HG02884 (cell line): ENCODE data around the gene CDC37.
A peak's percentile ranks its signal among the peaks of the same experiment; 100 is the strongest.
"Not testable (repeated sequence)": the region's sequence is repeated elsewhere in the genome, so short reads cannot be mapped to it uniquely, and the experiment has no call there.

Experiments used
- ATAC-seq: cut with Tn5 transposase; IDR thresholded peaks from one replicate; pipeline ENCODE4 v1.9.1; 2021; ENCODE audit warnings: mild to moderate bottlenecking, moderate library complexity; ENCODE audit not compliant: unreplicated experiment

Gene CDC37

DNA sequence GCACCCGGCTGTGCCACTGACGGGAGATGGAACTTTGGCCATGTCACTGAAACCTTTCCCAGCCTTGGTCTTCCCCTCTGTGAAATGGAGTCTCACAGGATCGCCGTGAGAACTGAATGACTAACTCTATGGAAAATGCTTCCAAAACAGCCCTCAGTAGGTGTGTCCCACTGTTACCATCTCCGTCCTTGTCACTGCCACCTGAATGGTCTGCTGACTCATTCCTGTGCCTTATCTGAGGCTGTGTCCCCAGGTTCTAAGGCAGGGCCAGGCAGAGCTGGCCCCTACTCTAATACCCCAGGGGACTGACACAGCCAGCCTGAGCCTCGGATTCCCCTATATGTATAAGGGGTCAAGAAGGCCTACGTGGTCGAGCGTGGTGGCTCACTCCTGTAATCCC is 4.5 kb downstream of the CDC37 start:
- ATAC-seq: no peak

DNA sequence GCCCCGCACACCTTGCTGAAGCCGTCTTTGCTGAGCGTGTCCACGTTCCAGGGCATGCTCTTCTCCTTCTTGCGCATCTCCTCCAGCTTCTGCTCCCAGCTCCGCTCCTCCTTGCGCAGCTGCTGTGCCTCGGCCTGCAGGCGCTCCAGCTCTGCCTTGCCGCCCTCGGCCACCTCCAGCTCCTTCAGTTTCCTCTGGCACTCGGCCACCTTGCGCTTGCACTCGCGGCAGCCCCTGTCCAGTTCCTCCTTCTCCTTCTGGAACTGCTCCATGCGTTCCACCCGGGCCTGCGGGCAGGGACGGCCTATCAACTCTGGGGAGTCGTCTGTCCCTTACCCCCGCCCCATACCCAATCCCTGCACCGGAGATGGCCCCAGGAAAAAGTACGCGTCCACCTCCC is 7.4 kb downstream of the CDC37 start:
- no peak for ATAC-seq

DNA sequence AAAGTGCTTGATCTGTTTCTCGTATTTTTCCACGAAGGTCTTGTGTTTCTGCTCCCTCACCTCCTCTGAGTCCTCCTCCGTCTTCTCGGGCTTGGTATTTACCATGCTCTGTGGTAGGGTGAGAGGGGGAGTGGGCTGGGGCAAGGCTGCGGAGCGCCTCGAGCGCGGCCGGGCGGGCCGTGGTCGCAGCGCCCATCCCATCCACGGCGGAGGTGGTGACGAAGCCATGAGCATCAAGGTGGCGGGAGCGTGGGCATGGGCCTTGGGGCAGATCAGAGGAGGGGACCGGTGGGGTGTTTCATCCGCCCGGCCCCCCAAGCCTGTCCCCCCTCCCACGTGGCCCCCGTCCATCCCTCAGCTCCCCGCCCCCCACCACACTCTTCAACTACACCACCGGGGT is 7.9 kb downstream of the CDC37 start:
- no peak for ATAC-seq

DNA sequence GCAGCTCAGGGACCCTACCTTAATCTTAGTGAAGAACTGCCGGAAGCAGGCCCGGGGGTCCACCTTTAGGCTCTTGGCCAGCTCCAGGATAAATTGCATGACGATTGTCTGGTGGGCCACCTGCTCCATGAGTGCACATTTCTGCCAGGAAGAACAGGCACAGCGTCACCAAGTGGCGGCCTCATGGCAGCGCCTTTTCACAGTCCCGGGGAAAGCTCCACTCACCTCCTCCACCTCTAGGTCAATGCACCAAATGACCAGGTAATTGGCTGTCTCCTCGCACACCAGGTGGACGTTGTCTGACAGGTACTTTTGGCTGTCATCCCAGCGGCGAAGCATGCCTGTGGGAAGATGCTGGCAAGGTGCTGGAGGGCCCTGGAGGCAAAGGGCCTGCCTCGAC is 8.3 kb downstream of the CDC37 start:
- ATAC-seq: no peak

DNA sequence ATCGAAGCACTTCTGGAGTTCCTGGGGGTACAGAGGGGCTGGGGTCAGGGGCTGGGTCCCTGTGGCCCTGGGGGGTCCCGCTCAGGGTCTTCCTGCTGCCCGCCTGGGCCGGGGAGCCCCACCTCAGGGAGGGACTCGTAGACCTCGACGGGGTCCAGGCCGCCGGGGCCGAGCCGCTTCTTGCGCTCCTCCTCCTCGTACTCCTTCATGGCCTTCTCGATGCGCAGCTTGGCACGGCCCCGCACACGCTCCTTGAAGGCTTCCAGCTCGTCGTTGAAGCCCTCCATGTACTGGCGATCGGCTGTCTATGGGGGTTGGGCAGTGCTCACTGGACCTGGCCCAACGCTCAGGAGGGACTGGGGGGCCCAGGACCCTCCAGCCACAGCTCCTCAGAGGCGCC is 10.2 kb downstream of the CDC37 start:
- ATAC-seq: no peak

DNA sequence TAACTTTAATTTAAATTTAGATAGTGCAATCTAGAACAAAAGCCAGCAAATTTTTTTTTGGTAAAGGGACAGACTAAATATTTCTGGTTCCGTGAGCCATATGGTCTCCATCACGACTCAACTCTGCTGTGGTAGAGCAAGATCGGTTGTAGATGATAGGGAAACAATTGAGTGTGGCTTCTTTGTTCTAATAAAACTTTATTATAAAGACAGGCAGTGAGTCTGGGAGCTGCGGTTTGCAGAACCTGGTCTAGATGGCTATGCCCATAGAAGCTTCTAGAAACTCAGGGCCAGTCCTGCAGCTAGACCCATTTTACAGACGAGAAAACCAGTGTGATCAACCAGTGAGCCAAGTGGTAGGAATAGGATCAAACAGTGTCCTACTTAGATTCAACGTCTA is 11.2 kb downstream of the CDC37 start:
- no peak for ATAC-seq

DNA sequence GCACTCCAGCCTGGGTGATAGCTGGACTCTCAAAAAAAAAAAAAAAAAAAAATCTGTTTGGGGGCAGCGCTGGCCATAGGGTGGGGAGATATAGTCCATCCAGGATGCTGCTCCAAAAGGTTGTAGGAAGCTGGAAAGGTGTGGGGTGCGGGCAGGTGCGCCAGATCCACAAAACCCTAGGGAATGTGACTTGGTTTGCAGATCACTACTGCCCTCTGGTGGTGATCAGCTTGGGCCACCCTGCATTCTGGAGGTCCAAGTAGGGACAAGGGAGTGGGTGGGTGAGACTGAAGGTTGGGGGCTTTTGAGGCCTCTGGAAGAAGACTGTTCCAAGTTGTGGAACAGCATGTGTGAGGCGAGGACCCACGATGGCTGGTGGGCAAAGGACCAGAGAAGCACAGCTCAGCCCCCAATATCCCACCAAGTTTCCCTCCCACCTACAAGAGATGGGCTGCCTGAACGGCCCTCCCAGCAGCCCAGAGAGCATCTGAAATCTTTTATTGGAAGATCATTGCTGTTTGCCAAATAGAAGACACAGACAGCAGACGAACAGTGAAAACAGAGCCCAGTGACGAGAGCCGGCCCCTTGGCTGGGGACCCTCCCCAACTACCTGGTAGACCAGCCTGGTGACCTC is 12.6 kb downstream of the CDC37 start:
- ATAC-seq: no peak

DNA sequence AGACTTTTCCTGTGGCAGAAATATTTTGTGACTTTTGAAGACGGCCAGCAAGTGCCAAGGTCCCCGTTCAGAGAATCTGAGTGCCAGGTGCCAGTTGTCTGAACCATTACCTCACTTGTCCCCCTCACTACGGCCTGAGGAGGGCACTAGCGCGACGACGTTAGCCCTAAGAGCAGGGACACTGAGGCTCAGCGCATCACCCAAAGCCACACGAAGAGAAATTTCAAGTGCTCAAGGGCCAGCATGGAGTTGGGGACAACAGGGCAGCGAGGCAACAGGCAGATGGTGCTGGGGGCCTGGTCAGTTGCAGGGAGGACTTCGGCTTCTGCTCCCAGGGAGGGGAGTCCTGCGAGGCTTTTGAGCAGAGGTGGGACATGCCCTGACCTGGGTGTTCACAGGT is 13.5 kb downstream of the CDC37 start:
- ATAC-seq: no peak

DNA sequence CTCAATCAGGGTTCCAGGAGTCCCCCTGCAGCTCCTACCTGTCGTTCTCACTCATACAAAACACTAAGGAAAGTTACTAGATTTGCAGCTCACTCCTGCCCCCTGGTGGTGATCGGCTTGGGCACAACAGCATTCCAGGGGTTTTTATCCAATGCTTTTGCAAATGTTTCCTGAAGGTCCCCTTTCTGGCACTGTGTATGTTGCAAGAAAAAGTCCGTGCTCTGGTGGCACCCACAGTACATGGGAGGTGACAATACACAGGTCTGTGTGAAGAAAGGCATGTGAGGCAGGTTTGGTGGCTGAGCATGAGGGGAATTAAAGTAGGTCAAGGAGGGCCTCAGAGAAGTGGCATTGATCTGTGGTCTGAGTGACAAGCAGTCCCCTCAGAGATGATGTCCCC is 14.4 kb downstream of the CDC37 start:
- no peak for ATAC-seq

DNA sequence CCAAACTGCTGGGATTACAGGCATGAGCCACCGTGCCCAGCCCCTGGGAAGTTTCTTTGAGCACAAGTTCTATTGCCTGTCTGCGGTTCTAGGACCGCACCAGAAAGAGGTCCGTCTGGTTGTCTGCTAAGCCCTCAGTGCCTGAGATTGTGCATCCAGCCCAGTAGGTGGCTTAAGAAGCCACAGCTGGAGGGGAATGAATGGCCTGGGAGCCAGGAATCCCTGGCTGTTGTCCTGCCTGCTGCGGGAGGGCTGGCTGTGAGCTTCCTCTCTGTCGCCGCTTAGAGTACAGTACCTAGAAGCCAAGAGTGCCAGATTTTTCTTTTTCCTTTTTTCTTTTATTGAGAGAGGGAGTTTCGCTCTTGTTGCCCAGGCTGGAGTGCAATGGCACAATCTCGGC is 18.8 kb downstream of the CDC37 start:
- ATAC-seq: no peak

DNA sequence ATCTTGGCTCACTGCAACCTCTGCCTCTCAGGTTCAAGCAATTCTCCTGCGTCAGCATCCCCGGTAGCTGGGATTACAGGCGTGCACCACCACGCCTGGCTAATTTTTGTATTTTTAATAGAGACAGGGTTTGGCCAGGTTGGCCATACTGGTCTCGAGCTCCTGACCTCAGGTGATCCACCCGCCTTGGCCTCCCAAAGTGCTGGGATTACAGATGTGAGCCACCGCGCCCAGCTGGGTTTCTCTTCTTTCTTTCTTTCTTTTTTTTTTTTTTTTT is 20.2 kb downstream of the CDC37 start:
- ATAC-seq: not testable (repeated sequence)

DNA sequence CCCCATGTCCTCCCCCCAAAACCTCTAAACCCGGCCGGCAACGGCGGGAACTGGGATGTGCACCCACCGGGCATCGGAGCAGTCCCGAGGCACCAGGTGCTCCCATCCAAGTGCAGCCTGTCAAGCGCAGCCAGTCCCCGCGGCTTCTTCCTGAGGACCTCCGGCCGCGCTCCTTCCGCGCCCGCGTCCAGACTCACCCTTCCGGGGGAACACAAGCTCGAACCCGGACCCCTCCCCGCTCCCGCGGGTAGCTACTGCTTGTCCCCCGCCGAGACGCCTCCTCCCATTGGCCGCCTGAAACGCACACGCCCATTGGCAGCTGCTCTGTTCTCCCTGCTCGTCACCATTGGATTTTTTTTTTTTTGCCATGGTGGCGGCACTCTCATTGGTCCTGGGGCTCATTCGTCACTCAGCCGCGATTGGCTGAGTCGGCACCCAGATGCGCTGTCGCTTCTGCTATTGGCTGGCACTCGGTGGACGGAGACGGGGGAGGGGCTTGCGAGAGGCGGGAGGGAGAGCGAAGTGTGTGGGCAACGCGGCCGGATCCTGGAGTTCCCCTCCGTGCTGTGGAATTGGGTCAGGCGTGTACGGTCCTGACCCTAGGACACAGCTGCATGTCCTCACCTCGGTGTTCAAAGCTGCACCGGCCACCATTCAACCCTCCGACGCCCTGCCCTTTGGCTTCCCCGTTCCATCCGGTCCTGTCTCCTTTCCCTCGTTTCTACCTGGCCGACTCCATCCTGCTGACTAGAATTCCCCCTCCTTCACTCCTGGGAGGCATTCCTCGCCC is 22.8 kb downstream of the CDC37 start, which contains the start of gene TYK2:
Gene TYK2, minus strand, starts transcription at position 260 of the 790 bp plus-strand sequence. CDS start 2,166 bp downstream, outside the sequence.
- peak; percentile 85 for ATAC-seq

DNA sequence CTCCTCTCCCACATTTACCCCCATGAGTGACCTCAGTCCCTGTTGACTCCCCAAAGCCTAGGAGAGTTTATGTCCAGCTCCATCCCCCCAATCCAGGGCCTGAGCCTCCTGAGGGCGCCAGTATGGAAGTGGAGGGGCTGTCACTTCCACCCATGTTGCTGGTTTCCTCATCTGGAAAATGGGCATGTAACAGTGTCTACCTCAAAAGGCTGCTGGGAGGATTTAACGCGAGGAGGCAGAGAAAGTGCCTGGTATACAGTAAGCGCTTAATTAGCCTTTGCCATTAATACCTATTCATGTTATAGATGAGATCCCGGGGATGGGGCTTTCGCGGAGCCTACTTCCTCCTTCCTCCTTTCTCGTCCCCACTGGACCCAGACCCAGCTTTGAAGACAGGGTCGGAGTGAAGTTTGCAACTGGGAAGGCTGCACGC is 23.4 kb downstream of the CDC37 start:
- ATAC-seq: no peak

DNA sequence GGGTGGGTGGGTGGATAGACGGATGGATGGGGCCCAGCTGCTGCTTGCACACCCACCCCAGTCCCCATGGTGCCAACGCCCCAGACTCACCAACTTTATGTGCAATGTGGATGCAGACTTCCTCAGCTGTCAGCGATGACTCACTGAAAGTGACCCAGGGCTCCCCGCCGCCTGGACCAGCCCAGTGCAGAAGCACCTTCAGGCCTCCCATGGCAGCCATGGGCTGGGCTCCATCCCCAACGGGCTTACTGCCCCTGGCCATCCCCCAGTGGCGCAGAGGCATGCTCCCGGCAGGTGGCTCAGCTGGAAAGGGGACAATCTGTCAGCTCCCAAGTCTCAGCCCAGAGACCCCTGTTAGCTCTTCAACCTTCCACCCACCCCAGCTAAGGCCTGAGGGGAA is 25.2 kb downstream of the CDC37 start:
- no peak for ATAC-seq

DNA sequence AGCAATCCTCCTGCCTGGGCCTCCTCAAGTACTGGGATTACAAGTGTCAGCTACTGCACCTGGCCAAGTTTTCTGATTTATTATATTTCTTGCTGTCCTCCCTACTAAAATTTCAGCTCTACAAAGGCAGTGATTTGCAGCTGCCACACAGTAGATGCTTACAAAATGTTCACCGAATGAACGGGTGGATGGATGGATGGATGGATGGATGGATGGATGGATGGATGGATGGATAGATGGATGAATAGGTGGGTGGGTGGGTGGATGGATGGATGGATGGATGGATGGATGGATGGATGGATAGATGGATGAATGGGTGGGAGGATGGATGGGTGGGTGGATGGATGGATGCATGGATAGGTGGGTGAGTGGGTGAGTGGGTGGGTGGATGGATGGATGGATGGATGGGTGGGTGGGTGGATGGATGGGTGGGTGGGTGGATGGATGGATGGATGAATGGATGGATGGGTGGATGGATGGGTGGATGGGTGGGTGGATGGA is 26.2 kb downstream of the CDC37 start:
- ATAC-seq: not testable (repeated sequence)

DNA sequence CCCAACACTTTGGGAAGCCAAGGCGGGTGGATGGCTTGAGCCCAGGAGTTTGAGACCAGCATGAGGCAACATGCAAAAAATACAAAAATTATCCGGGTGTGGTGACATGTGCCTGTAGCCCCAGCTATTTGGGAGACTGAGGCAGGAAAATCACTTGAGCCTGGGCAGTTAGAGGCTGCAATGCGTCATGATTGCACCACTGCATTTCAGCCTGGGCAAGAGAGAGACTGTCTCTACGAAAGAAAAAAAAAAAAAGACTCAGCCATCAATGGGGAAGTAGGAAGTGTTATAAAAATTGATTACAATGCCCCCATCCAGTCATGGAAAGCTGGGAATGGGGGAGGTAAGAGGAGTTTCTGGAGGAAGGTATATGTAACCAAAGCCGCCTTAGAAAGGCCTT is 28.4 kb downstream of the CDC37 start:
- ATAC-seq: no peak

DNA sequence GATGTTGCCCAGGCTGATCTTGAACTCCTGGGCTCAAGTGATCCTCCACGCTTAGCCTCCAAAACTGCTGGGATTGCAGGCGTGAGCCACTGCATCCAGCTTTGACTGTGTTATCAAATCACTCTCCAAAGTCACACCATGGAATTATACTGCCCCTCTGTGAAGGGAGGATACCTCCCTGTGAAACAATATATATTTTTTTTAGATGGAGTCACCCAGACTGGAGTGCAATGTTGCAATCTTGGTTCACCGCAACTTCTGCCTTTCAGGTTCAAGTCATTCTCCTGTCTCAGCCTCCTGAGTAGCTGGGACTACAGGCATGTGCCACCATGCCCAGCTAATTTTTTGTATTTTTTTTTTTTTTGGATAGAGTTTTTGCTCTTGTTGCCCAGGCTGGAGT is 30.7 kb downstream of the CDC37 start:
- ATAC-seq: no peak

DNA sequence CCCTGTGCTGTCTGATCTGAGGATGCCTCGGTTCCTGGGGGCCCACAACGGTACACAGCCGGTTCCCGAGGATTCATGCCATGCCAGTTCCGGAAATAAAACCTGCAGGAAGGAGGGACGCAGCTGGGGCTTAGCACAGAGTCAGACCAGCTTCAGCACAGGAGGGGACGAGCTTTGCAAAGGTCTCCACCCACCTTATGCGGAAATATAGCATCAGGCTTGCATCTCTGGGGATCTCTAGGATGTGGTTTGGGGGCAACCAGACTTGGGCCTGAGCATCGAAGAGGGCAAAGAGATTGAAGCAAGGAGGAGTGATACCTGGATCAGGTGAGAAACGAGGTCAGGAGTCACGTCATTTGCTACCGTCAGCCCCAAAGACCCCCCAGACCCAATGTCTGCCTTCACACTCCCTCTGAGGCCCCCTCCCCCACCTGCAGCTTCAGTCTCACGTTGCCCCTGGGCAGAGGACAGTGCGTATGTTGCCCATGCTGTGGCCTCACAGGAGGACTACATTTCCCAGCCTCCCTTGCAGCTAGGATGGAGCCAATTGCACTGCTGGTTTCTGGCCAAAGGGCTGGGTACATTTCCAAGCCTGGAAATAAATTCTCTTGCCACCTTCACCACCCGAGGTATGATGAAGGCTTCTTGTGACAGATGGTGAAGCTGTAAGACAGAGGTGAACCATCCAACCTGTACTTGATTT is 35.1 kb downstream of the CDC37 start:
- ATAC-seq: no peak

DNA sequence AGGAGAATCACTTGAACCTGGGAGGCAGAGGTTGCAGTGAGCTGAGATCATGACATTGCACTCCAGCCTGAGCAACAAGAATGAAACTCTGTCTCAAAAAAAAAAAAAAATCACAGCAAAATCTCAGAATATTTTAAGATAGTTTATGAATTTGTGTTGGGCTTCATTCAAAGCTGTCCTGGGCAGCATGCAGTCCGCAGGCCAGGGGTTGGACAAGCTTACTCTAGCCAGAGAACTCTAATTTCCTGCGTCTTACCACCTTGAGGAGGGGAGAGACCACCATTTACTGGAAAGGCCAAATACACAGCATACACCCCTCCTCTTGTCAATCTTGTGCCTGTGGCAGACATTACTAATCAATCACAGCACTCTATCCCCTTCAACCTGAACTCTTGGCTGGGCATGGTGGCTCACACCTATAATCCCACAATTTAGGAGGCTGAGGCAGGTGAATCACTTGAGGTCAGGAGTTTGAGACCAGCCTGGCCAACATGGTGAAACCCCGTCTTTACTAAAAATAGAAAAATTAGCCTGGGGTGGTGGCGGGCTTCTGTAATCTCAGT is 36.3 kb downstream of the CDC37 start:
- ATAC-seq: not testable (repeated sequence)

DNA sequence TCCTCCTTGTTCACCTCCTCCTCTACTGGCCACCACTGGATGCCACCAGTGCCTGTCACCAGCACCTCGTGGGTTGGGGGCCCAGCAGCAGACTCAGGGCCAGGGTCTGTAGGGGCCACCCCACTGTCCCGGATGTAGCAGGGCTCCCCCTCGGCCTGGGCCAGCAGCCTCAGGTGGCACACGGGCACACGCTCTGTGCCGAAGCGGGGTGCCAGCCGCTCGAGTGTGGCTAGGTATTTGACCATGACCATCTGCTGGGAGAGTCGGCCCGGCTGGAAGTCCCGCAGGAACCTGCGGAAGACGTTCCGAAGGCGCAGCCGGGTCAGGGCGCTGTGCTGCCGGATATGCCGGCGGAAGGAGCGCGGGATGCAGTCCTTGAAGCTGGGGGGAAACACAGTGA is 37.8 kb downstream of the CDC37 start:
- no peak for ATAC-seq

DNA sequence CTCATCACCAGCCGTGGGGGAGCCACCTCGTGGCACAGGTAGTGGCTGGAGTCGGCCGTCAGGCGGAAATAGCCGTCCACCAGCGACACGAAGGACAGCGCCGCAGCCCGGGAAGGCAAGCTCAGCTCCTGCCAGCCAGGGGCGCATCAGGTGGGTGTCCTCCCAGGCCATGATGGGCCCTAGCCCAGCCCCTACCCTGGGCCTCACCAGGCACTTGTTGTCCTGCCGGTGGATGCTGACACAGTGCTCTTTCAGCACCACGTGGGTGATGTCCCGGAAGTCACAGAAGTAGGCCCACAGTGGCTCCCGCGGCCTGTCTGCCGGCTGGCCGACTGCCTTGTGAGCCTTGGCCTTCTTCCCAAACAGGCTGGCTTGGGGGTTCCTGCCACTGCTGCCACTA is 38.7 kb downstream of the CDC37 start:
- no peak for ATAC-seq
